Activated B cell treated with CpG ODN at 0.5 μM for 24 hours (primary cell): ENCODE results near the gene FASN. TPM values are rescaled to one million over a fixed set of nuclear protein-coding genes. Genes with fewer than 3 reads are reported as not detected.

Experiments used
- ATAC-seq: fragments of 200-7000 bp; cut with Tn5 transposase; one replicate; pipeline ENCODE4 v1.10.0; 2021; ENCODE audit warnings: low read depth, mild to moderate bottlenecking, moderate library complexity
- CTCF ChIA-PET: fragments of 350-600 bp; sonication (Branson Sonifier 250); formaldehyde crosslinking; loops from one replicate; lab custom pipeline; 2021; ENCODE audit warnings: antibody characterized with exemption; lab: Charles Lee
- POLR2A ChIA-PET: fragments of 350-600 bp; sonication (Branson Sonifier 250); formaldehyde crosslinking; loops from one replicate; lab custom pipeline; 2021; ENCODE audit warnings: antibody characterized with exemption; lab: Charles Lee
- DNase-seq: peaks from one replicate; pipeline ENCODE4 v3.0.0; 2022
- H3K27ac Mint-ChIP-seq: one replicate; pipeline ENCODE4 v1.8.0; 2020; ENCODE audit warnings: mixed read lengths
- H3K27me3 Mint-ChIP-seq: one replicate; pipeline ENCODE4 v1.8.0; 2021; ENCODE audit warnings: mixed read lengths
- H3K36me3 Mint-ChIP-seq: one replicate; pipeline ENCODE4 v1.8.0; 2021; ENCODE audit warnings: low read depth, mixed read lengths
- H3K4me1 Mint-ChIP-seq: one replicate; pipeline ENCODE4 v1.8.0; 2021; ENCODE audit warnings: mixed read lengths
- H3K4me3 Mint-ChIP-seq: one replicate; pipeline ENCODE4 v1.8.0; 2020; ENCODE audit warnings: mild to moderate bottlenecking, mixed read lengths
- H3K9me3 Mint-ChIP-seq: one replicate; pipeline ENCODE4 v1.8.0; 2020; ENCODE audit warnings: mixed read lengths
- intact Hi-C: fragments of 100-400 bp; cut with micrococcal nuclease; formaldehyde crosslinking; loops from one replicate; pipeline ENCODE4 v1.15.1; 2024
- total RNA-seq: library from RNA; stranded (reverse); gene quantifications from 2 replicates; pipeline ENCODE4 v1.2.3, GENCODE V29; 2022
- TF ChIP-seq, protein P1 (sequence below): fragments of 200-600 bp; IDR thresholded peaks from one replicate; pipeline ENCODE4 v1.8.0; 2022; ENCODE audit warnings: antibody characterized with exemption, mild to moderate bottlenecking

Gene FASN
- total RNA-seq, 1 donor from 2014 or later = 121 TPM

- ChIA-PET CTCF (no interaction called here), POLR2A (interaction anchor here (0.6 to 1.8 kb wide), 2 partner anchors 15 to 21 kb away, joined by 4 read pairs; partner anchors contain the start of gene FASN)
- Mint-ChIP-seq H3K27ac (no peak overlapping the region), H3K9me3 (no peaks in the 10 kb centered on the region), H3K36me3 (peaks cover 26% of the 10 kb centered on the region), H3K27me3 (peaks cover 3% of the 10 kb centered on the region), H3K4me1 (no peaks in the 10 kb centered on the region), H3K4me3 (no peak overlapping the region)
- TF ChIP-seq, protein P1, sequence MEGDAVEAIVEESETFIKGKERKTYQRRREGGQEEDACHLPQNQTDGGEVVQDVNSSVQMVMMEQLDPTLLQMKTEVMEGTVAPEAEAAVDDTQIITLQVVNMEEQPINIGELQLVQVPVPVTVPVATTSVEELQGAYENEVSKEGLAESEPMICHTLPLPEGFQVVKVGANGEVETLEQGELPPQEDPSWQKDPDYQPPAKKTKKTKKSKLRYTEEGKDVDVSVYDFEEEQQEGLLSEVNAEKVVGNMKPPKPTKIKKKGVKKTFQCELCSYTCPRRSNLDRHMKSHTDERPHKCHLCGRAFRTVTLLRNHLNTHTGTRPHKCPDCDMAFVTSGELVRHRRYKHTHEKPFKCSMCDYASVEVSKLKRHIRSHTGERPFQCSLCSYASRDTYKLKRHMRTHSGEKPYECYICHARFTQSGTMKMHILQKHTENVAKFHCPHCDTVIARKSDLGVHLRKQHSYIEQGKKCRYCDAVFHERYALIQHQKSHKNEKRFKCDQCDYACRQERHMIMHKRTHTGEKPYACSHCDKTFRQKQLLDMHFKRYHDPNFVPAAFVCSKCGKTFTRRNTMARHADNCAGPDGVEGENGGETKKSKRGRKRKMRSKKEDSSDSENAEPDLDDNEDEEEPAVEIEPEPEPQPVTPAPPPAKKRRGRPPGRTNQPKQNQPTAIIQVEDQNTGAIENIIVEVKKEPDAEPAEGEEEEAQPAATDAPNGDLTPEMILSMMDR = no peak
- ATAC-seq = no peak
- intact Hi-C loops = no loop called here
- no peak for DNase-seq
Observed at GRCh38 chr17:82077617-82078358, 20.2 kb downstream of the FASN start.

GRCh38 chr17:82076785-82077591 is 21.0 kb downstream of the FASN start:
- intact Hi-C loops = no loop called here
- H3K27ac Mint-ChIP-seq = no peak overlapping the region

DNA sequence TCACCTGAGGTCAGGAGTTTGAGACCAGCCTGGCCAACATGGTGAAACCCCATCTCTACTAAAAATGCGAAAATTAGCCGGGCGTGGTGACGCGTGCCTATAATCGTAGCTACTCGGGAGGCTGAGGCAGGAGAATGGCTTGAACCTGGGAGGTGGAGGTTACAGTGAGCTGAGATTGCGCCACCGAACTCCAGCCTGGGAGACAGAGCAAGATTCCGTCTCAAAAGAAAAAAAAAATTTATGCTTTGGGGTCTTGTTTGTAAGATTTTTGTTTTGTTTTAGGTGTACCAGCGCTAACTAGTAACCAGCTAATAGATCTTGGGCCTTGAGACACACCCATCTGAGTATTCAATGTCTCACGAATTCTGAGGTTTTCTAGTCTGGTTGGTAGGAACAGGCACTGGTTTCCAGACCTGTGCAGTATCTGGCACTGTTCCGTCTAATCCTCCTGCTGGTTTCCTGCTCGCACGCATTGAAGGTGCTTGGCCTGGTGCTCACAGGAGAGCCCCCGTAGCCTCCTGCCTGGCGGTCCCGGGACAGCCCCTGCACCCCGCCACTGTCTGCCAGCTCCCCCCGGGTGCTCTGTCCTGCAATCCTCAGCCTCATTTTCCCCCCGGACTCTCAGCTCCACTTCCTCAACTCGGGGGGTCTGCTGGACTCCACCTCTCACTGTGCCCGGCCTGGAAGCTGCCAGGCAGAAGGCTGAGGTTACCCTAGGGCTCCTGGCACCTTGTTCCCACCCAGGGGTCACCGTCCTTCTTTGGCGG is 21.8 kb downstream of the FASN start:
- TF ChIP-seq, protein P1 = no peak
- Mint-ChIP-seq H3K9me3 (no peaks in the 10 kb centered on the region), H3K4me1 (no peaks in the 10 kb centered on the region), H3K36me3 (peaks cover 20% of the 10 kb centered on the region), H3K4me3 (no peak overlapping the region), H3K27ac (no peak overlapping the region), H3K27me3 (peaks cover 3% of the 10 kb centered on the region)
- ChIA-PET POLR2A (interaction anchor here (1.8 kb wide), 1 partner anchor 22 kb away, joined by 4 read pairs; the partner anchor contains the start of gene FASN), CTCF (no interaction called here)
- ATAC-seq (no peak), DNase-seq (no peak)
- intact Hi-C loops = no loop called here

More at GRCh38 chr17:82076785-82077591, 21.0 kb downstream of the FASN start:
- POLR2A ChIA-PET = interaction anchor here (1.8 kb wide), 1 partner anchor 21 kb away, joined by 4 read pairs; the partner anchor contains the start of gene FASN
- ATAC-seq = no peak
- Mint-ChIP-seq H3K4me3 (no peak overlapping the region), H3K9me3 (no peaks in the 10 kb centered on the region), H3K27me3 (peaks cover 3% of the 10 kb centered on the region), H3K36me3 (peaks cover 22% of the 10 kb centered on the region), H3K4me1 (no peaks in the 10 kb centered on the region)
- DNase-seq = no peak
- CTCF ChIA-PET = no interaction called here
- TF ChIP-seq, protein P1 = no peak

- Mint-ChIP-seq H3K27me3 (peaks cover 3% of the 10 kb centered on the region), H3K27ac (no peak overlapping the region), H3K9me3 (no peaks in the 10 kb centered on the region), H3K4me3 (no peak overlapping the region), H3K4me1 (no peaks in the 10 kb centered on the region), H3K36me3 (peaks cover 3% of the 10 kb centered on the region)
- ATAC-seq = no peak
- no peak for DNase-seq
- TF ChIP-seq, protein P1 = no peak
- POLR2A ChIA-PET = no interaction called here
- intact Hi-C loops = no loop called here
- CTCF ChIA-PET = no interaction called here
Observed at GRCh38 chr17:82073446-82073845, 24.6 kb downstream of the FASN start.
